K562 (cell line): ENCODE measurements around the gene COL4A6. TPM values are rescaled to one million over a fixed set of nuclear protein-coding genes. Genes with fewer than 3 reads are reported as not detected.

Experiments used
- ATAC-seq: fragments of 200-7000 bp; cut with Tn5 transposase; 3 replicates; pipeline ENCODE4 v1.9.1; 2020; ENCODE audit warnings: moderate library complexity
- BruUV-seq: library from RNA; stranded (reverse); fragments of 400-500 nt; replicated peaks from 2 replicates; lab custom pipeline; 2021; lab: Mats Ljungman, UMichigan
- CTCF ChIA-PET: fragments of 300-600 bp; formaldehyde crosslinking; extraction: SDS; loops from one replicate; lab custom pipeline; 2021; ENCODE audit warnings: low intra/inter-chr PET ratio; lab: Yijun Ruan, JAX
- POLR2A ChIA-PET: fragments of 300-600, 350-650 bp; sonication (Branson Sonifier 250); formaldehyde crosslinking; extraction: SDS; loops from one replicate; lab custom pipeline; 2021; ENCODE audit warnings: antibody characterized with exemption, inconsistent platforms; lab: Yijun Ruan, JAX
- DNase-seq, 4 experiments: peaks; one replicate each; pipeline versions ENCODE4 v3.0.0 to v3.0.0-alpha.2; 2011 to 2018; ENCODE audit warnings: low spot score in 3 of 4, mixed read lengths in 3 of 4; ENCODE audit errors: extremely low read depth in 1 of 4
- FAIRE-seq: peaks from 2 replicates; lab custom pipeline; 2011; peaks lifted over from hg19 to GRCh38; lab: Jason Lieb, UNC
- H2AFZ ChIP-seq: 2 replicates; pipeline ENCODE4 v1.6.0; 2011; ENCODE audit warnings: low read depth, low read length, control low read depth, inconsistent platforms
- H3K27ac ChIP-seq: fragments of 200-600 bp; 3 replicates; pipeline ENCODE4 v1.8.0; 2011; ENCODE audit warnings: low read depth, mild to moderate bottlenecking, control low read depth, inconsistent platforms, low read length, moderate library complexity, mixed read lengths; ENCODE audit errors: extremely low read depth
- H3K27me3 ChIP-seq, 2 experiments: fragments of 300-600 bp in 1 of 2; 2 replicates in 1 of 2; 3 replicates in 1 of 2; pipeline versions ENCODE4 v1.6.0 to v1.8.0; 2011; ENCODE audit warnings: inconsistent platforms in 2 of 2, low read length in 2 of 2, mild to moderate bottlenecking in 1 of 2, mixed read lengths in 1 of 2, moderate library complexity in 1 of 2; ENCODE audit not compliant: control insufficient read depth in 2 of 2, insufficient read depth in 2 of 2
- H3K36me3 ChIP-seq: fragments of 300-600 bp; 3 replicates; pipeline ENCODE4 v1.8.0; 2011; ENCODE audit warnings: mild to moderate bottlenecking, low read length, inconsistent platforms; ENCODE audit not compliant: control insufficient read depth, insufficient read depth
- H3K4me1 ChIP-seq, 2 experiments: fragments of 200-600 bp in 1 of 2; replicated peaks in 1 of 2; 2 replicates in 1 of 2; 3 replicates in 1 of 2; pipeline versions ENCODE4 v1.5.1 to v1.8.0; 2011; ENCODE audit warnings: inconsistent platforms in 2 of 2, low read length in 2 of 2, mild to moderate bottlenecking in 1 of 2, mixed read lengths in 1 of 2, moderate library complexity in 1 of 2; ENCODE audit not compliant: control insufficient read depth in 2 of 2, insufficient read depth in 2 of 2
- H3K4me2 ChIP-seq: 2 replicates; pipeline ENCODE4 v1.6.1; 2011; ENCODE audit warnings: low read length, control low read depth, inconsistent platforms, mixed read lengths; ENCODE audit not compliant: insufficient read depth
- H3K4me3 ChIP-seq: fragments of 200-600 bp; sonication (generic), shearing (Covaris generic); 2 replicates; pipeline ENCODE4 v1.5.1; 2016; ENCODE audit warnings: control low read depth, inconsistent platforms
- H3K79me2 ChIP-seq: fragments of 200-600 bp; 3 replicates; pipeline ENCODE4 v1.8.0; 2011; ENCODE audit warnings: low read length, inconsistent platforms; ENCODE audit not compliant: control insufficient read depth, insufficient read depth
- H3K9ac ChIP-seq, 2 experiments: 2 replicates each; pipeline versions ENCODE4 v1.6.0 to v1.6.1; 2011; ENCODE audit warnings: low read depth in 2 of 2, low read length in 2 of 2, control low read depth in 1 of 2, inconsistent platforms in 1 of 2, mild to moderate bottlenecking in 1 of 2, mixed read lengths in 1 of 2; ENCODE audit not compliant: insufficient read depth in 1 of 2
- H3K9me1 ChIP-seq: one replicate; pipeline ENCODE4 v1.6.0; 2011; ENCODE audit warnings: inconsistent platforms, mild to moderate bottlenecking, low read length, moderate library complexity; ENCODE audit not compliant: control insufficient read depth, insufficient read depth
- H3K9me3 ChIP-seq: replicated peaks from 2 replicates; pipeline ENCODE4 v1.5.1; 2011; ENCODE audit warnings: low read depth, low read length, inconsistent platforms; ENCODE audit not compliant: control insufficient read depth, insufficient read depth
- H4K20me1 ChIP-seq: replicated peaks from 2 replicates; pipeline ENCODE4 v1.6.1; 2011; ENCODE audit warnings: low read length, inconsistent platforms, mixed read lengths; ENCODE audit not compliant: control insufficient read depth, insufficient read depth
- KLF6 ChIP-seq: fragments of 250-450 bp; sonication (Bioruptor Pico); IDR thresholded peaks from 2 replicates; pipeline ENCODE4 v1.4.0; 2020; ENCODE audit warnings: mild to moderate bottlenecking, moderate library complexity, borderline replicate concordance
- PHF21A ChIP-seq: fragments of 450-650 bp; IDR thresholded peaks from 2 replicates; pipeline ENCODE4 v1.6.1; 2017; ENCODE audit warnings: low read depth, borderline replicate concordance
- RBFOX2 ChIP-seq: fragments of 200-400 bp; formaldehyde crosslinking; IDR thresholded peaks from 2 replicates; pipeline ENCODE4 v1.6.1; 2017; ENCODE audit warnings: low read depth, mild to moderate bottlenecking, low read length, moderate library complexity
- WGBS: fragments of 100-300 bp; shearing (Covaris generic); methylation state at CpG from one replicate; pipeline ENCODE4 v1.1.6; 2016; ENCODE audit warnings: low coverage, mixed read lengths; ENCODE audit not compliant: insufficient coverage; ENCODE audit errors: missing lambda C conversion rate; 5-methylcytosine and 5-hydroxymethylcytosine counted together
- in situ Hi-C: fragments of 300-500 bp; cut with MboI; formaldehyde crosslinking; loops from 4 replicates; pipeline ENCODE4 v1.15.0; 2018; ENCODE audit warnings: inconsistent platforms, mixed read lengths
- intact Hi-C: fragments of 100-400 bp; cut with micrococcal nuclease; formaldehyde crosslinking; loops from 2 replicates; pipeline ENCODE4 v1.14.2; 2022
- polyA plus RNA-seq, 8 experiments: library from polyadenylated mRNA; depleted of rRNA in 4 of 8; stranded (reverse) in 5 of 8; unstranded in 3 of 8; fragments of >200 nt; fragmentation: Nextera tagmentation in 2 of 8; fragmentation: Illumina TruSeq in 1 of 8; extraction: Ambion mirVana in 2 of 8; extraction: Trizol in 1 of 8; gene quantifications; 2 replicates each; pipeline versions ENCODE4 v1.2.1 to v1.2.3, GENCODE V29; 2011 to 2014; ENCODE audit warnings: inconsistent platforms in 1 of 8, missing spikeins in 1 of 8
- total RNA-seq, 7 experiments: library from RNA; depleted of rRNA in 6 of 7; stranded (reverse); fragments of >200 nt in 6 of 7; fragmentation: Illumina TruSeq in 2 of 7; extraction: Trizol in 2 of 7; gene quantifications; 2 replicates each; pipeline versions ENCODE4 v1.2.1 to v1.2.3, GENCODE V29; 2011 to 2021; ENCODE audit warnings: low replicate concordance in 1 of 7
- TF ChIP-seq, protein P1 (sequence below): fragments of 200-800 bp; sonication (Bioruptor generic); IDR thresholded peaks from 2 replicates; pipeline ENCODE4 v1.6.1; 2017; ENCODE audit warnings: missing genetic modification characterization, missing compliant biosample characterization
- TF ChIP-seq, protein P2 (sequence below): fragments of 250-450 bp; sonication (Bioruptor Pico); IDR thresholded peaks from 2 replicates; pipeline ENCODE4 v1.4.0; 2020; ENCODE audit warnings: mild to moderate bottlenecking, moderate library complexity

The COL4A6 gene
- total and polyA plus RNA-seq, 9 of the 15 experiments (the other 6 are each of a cell fraction or from before 2014, with no cell fraction given), result 0.02 to 0.05 TPM; not detected in 7

- BruUV-seq, result no TSS peak
- Histone ChIP-seq H3K9ac (no peak overlapping the region), H3K79me2 (no peaks in the 10 kb centered on the region), H3K36me3 (no peaks in the 10 kb centered on the region), H3K27ac (no peak overlapping the region), H3K9me1 (no peaks in the 10 kb centered on the region), H4K20me1 (no peaks in the 10 kb centered on the region), H3K4me1 (no peaks in the 10 kb centered on the region), H3K9me3 (no peaks in the 10 kb centered on the region), H3K4me2 (no peak overlapping the region), H2AFZ (no peak overlapping the region), H3K27me3 (no peaks in the 10 kb centered on the region), H3K4me3 (no peak overlapping the region)
- FAIRE-seq, result no peak
- TF ChIP-seq, protein P1, sequence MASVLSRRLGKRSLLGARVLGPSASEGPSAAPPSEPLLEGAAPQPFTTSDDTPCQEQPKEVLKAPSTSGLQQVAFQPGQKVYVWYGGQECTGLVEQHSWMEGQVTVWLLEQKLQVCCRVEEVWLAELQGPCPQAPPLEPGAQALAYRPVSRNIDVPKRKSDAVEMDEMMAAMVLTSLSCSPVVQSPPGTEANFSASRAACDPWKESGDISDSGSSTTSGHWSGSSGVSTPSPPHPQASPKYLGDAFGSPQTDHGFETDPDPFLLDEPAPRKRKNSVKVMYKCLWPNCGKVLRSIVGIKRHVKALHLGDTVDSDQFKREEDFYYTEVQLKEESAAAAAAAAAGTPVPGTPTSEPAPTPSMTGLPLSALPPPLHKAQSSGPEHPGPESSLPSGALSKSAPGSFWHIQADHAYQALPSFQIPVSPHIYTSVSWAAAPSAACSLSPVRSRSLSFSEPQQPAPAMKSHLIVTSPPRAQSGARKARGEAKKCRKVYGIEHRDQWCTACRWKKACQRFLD (CRISPR knock-in tag), result no peak
- TF ChIP-seq PHF21A (no peak), KLF6 (CRISPR knock-in tag) (no peak), RBFOX2 (no peak)
- TF ChIP-seq, protein P2, sequence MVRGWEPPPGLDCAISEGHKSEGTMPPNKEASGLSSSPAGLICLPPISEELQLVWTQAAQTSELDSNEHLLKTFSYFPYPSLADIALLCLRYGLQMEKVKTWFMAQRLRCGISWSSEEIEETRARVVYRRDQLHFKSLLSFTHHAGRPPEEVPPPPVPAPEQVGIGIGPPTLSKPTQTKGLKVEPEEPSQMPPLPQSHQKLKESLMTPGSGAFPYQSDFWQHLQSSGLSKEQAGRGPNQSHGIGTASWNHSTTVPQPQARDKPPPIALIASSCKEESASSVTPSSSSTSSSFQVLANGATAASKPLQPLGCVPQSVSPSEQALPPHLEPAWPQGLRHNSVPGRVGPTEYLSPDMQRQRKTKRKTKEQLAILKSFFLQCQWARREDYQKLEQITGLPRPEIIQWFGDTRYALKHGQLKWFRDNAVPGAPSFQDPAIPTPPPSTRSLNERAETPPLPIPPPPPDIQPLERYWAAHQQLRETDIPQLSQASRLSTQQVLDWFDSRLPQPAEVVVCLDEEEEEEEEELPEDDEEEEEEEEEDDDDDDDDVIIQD (CRISPR knock-in tag), result no peak
- ChIA-PET POLR2A (no interaction called here), CTCF (no interaction called here)
- WGBS, result 0% methylated on average over 1 of the region's 1 CpG
- in situ Hi-C loops, result no loop called here
- no peak for DNase-seq
- intact Hi-C loops, result no loop called here
- no peak for ATAC-seq
Observed at GRCh38 chrX:108230574-108230973, 207.6 kb downstream of the COL4A6 start.
